ENCODE results near the gene KHDRBS1.
A peak's percentile ranks its signal among the peaks of the same experiment; 100 is the strongest.
"Not testable (repeated sequence)": the region's sequence is repeated elsewhere in the genome, so short reads cannot be mapped to it uniquely, and the experiment has no call there.

The KHDRBS1 gene

DNA sequence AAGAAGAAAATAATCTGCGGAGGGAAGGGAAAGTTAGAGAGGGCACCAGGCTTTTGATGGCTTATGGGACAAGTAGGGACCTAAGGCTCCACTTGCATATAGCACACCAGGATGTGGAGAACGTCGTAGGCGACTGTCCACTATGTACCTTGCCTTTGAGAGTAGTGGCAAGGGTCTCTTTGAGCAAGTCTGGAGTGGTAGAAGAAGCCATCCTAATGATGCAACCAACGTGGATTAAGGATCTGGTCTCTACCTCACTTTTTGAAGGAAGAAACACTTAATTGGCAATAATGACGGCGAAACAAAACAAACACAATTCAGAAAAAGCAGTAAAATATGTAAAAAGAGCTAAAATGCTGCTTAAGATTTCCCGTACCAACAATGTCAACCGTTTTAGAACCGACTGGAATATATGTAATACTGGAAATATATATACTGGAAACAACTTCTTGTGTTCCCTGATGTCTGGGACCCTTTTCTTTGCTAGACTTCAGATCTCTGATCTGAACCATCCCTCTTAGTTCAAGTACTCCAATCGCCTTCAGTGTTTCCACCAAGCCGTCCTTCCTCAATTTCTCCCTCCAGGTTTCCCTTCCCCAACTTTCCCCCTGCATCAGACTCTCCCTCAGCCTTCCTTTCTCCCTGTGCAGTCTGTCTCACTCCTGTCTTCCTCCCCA is 821 bp upstream of the KHDRBS1 start:
- DNase-seq: no peak

DNA sequence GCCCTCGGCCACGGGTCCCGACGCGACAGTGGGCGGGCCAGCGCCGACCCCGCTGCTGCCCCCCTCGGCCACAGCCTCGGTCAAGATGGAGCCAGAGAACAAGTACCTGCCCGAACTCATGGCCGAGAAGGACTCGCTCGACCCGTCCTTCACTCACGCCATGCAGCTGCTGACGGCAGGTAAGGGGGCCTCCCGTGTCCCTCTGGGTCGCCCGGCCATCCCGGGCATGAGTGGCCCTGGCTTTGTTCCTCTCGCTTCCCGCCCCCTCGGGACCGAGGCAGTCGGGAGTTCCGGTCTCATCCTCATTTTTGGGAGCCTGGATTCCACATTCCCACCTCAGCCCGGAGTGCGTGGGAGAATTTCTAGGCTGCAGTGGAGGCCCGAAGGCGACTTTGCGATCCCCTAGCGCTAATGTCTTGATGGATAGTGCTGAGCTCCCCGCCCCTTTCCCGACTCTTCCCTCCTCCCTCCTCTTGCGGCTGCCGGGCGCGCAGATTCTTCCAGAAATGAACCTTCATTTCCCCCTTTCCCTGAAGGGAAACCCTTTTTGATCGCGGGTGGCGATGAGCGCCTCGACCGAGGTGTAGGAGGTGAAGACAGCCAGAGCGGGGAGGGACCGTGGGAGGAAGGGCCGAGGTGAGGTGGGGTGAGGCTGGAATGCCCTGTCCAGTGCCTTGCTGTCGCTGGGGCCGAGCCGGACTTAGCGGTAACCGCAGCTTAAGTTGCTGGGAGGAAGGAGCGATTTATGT is 705 bp downstream of the KHDRBS1 start:
- peak in 4 of 5 donors; percentile 10 to 31 (median 18) for DNase-seq

DNA sequence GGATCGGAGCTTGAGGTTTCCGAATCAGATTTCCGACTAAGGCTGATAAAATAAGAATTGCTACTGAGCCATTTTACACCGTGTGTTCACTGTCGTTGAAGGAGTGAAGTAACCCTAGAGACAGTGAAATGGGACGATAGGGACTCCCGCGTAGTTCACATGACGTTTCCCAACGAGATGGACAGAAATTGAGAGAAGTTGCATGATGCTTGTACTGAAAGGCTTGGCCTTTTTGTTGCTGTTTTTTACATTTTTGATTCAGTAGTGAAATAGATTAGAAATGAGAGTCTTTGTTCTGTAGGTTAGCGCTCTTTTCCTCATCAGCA is 1.2 kb downstream of the KHDRBS1 start:
- DNase-seq: peak in 1 of 5 donors; percentile 36

DNA sequence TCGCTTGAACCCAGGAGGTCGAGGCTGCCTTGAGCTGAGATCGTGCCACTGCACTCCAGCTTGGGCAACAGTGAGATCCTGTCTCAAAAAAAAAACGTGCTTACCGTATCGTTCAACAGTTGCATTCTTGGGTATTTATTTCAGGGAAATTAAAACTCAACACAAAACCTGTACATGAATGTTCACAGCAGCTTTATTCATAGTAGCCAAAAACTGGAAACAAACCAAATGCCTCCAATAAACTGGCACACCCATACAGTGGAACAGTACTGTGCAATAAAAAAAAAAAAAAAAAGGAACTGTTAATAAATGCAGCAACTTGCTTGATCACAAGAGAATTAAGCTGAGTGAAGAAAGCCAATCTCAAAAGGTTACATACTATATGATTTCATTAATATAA is 6.7 kb downstream of the KHDRBS1 start:
- no peak for DNase-seq

DNA sequence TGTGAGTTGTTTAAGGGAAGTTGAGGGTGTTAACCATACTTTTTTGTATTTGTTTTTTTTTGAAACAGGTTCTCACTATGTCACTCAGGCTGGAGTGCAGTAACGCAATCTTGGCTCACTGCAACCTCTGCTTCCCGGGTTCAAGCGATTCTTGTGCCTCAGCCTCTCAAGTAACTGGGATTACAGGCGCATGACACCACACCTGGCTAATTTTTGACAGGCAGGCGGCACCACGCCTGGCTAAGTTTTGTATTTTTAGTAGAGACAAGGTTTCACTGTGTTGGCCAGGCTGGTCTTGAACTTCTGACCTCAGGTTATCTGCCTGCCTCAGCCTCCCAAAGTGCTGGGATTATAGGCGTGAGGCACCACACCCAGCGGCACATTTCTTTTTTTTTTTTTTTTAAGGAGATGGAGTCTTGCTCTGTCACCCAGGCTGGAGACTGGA is 7.9 kb downstream of the KHDRBS1 start:
- not testable (repeated sequence) for DNase-seq

DNA sequence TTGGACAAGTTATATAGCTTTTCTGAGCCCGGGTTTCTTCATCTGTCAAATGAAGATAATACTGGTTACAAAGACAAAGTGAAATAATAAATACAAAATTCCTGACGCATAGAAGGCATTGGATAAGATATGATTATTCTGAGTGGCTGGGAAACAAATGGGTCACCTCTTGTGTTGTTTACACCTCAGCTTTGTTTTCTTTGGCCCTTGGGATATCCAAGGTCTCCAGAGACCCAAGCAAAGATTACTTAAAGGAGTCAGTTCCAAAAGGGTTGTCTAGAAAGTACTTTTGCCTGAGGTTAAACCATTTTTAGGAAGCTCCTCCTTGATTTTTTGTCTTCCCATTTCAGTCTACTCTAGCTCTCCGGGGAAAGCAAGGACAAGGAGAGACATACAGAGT is 9.7 kb downstream of the KHDRBS1 start:
- DNase-seq: no peak

DNA sequence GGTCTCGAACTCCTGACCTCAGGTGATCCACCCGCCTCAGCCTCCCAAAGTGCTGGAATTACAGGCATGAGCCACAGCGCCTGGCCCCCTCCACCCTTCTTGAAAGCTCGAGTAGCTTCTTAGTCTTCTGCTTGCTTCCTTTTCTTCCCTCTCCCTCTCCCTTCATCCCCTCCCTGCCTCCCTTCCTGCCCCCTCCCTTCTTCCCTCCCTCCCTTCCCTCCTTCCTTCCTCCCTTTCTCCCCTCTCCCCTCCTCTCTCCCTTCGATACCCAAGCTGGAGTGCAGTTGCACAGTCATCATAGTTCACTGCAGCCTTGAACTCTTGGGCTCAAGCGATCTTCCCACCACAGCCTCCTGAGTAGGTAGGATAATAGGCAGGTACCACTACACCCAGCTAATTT is 11.8 kb downstream of the KHDRBS1 start:
- no peak for DNase-seq

DNA sequence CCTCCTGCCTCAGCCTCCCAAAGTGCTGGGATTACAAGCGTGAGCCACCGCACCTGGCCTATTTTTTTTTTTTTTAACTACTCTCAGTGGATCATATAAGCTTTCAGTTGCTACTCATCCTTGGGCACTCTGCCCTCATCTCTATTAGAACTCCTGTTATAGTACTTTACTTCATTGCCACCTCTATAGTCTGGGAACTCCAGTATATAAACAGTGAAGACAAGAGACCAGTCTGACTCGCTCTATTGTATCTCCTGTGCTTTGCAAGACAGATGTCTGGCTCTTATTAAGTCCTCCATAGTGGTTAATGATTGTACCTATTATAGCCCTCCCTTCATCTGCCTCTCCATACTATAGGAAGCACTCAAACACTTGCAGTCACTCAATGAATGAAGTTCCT is 15.1 kb downstream of the KHDRBS1 start:
- DNase-seq: no peak

DNA sequence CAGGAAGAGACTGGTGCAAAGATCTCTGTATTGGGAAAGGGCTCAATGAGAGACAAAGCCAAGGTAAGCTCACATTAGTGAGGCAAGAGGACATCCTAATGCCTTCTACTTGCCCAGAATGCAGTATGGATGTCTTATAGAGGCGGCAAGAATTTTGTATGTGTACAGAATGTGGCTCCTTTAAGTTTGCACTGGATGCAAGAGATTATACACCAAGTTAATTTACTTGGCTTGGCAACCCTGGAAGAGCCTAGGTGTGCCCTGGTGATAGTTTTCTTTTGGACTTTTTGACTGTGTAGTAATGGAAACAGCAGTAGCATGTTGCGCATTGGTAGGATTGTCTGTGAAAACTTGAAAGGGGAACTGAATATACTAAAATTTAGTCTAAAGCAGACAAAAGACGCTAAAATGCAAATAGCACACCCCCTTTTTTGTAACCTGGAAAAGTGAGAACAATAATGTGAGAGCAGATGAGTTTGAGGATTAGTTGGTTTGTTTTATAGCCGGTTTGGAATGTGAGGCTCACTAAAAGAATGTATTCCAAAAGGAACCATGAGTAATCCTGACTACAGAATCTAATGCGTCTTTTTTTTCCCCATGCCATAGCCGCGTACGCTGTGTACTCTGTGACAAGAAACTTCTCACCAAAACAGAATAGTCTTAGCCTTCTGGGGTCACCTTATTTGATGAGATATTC is 18.1 kb downstream of the KHDRBS1 start:
- DNase-seq: no peak

DNA sequence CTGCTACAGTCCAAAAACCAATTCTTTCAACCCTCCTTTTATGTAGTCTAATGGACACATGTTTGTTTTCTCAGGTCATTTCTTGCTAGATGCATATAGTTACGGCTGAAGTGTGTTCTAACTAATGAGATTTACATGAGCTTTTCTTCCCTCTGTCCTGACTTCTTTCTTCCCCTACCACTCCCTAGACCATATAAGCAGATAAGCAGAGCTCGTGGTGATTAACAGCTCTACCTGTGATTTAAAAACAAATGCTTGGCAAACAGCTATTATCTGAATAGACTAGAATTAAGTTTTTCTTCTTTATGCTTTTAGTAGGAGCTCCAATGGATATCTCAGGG is 18.6 kb downstream of the KHDRBS1 start:
- no peak for DNase-seq

DNA sequence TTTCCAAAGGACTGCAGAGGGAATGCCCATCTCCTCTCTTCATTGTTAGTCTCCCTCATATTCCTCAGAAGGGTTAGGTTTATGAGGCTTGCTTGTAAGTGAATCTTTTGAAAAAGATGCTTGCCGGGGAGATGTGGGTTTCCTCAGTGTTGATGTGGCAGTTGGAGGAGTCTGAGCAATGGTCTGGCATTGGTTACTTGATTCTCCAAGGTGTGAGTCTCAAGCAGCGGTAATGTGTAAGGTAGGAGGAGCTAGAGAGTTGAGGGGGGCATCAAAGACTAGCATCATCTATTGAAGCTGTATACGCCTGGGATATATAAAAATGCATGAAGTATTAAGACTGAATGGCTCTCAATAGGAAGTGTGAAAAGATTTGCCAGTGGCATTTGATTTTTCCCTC is 21.5 kb downstream of the KHDRBS1 start:
- no peak for DNase-seq

DNA sequence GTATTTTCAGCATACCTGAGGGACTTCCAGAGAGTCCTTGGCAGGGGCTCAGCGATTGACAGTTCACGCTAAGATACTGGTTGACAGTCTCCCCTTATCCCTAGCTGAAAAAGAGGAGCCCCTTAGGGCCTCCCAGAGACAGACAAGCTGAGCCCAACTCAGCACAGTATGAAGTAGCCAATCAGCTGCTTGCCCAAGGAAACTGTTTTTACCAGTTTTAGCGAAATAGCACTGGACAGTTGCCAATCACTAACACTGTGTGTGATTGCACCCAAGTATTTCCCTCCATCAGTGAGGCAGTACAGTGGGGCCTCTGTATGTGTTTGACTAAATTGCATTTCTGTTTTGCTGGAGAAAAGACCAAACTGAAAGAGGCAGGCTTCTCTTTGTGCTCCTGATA is 27.0 kb downstream of the KHDRBS1 start:
- DNase-seq: no peak

DNA sequence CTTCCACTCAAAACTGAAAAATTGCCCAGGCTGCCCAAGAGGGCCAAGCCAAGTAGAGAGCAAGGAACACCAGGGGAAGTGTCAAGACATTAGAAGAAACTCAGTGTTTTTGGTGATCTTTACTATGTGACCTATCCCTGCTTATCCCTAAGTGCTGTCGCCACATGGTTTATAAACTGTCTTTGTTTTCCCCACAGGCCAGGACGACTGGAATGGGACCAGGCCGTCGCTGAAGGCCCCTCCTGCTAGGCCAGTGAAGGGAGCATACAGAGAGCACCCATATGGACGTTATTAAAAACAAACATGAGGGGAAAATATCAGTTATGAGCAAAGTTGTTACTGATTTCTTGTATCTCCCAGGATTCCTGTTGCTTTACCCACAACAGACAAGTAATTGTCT is 28.7 kb downstream of the KHDRBS1 start:
- no peak for DNase-seq

DNA sequence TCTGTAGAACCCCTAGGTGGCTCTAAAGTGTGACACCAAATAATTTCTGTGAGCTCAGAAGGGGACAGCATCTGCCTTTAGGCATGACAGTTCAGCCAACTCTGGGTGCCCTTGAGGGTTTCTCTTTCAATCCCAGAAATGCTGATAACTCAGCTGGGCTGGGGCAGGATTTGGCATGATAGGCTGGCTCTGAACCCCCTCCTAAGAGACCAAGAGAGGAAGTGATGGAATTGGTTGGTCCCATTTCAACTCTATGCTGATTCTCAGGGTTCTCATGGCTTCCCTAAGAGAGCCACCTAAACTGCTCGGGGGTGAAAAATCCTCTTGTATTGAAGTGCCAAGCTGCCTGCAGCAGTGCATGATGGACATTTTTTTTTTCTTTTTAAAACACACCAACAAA is 30.6 kb downstream of the KHDRBS1 start:
- no peak for DNase-seq

DNA sequence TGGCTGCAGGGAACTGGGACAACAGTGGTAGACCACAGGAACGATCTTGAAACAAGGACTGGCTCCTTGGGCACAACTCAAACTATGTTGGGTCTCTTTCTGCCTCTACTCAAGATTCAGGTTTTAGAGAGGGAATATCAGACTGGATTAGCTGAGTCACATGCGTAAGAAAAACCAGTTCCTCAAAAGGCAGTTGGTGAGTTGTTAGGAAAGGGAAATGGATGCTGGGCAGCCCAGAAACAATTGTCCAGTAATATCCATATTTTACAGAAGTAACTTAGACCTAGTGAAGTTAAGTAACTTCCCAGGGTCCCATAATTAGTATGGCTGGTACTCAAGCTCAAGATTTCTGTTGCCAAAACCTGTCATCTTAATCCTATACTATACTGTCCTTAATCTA is 32.1 kb downstream of the KHDRBS1 start:
- DNase-seq: no peak

DNA sequence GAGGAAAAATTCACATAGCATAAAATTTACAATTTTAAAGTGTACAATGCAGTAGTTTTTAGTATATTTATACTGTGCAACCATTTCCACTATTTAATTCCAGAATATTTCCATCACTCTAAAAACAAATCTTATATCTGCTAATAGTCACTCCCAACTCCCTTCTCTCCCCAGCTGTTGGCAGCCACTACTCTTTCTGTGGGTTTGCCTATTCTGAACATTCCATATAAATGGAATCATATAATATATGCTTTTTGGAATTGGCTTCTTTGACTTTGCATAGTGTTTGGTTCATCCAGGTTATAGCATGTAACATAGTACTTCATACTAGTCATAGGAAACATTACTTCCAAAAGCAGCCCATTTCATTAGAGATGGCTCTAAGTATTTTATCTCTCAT is 34.0 kb downstream of the KHDRBS1 start:
- DNase-seq: no peak

DNA sequence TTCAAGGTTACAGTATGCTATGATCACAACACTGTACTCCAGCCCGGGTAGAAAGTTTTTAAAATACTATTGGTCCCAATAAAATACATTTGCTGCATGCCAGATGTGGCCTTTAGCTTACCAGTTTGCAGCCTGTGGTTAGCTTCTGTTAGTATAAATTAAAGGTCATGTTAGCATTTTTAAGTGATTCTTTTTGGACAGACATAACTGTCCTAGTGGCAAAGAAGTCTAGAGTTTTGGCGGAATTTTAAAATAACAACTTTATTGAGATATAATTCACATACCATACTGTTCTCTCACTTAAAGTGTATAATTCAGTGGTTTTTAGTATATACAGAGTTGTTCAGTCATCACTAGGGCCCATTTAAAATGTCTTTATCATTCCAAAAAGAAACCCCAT is 34.8 kb downstream of the KHDRBS1 start:
- DNase-seq: no peak

DNA sequence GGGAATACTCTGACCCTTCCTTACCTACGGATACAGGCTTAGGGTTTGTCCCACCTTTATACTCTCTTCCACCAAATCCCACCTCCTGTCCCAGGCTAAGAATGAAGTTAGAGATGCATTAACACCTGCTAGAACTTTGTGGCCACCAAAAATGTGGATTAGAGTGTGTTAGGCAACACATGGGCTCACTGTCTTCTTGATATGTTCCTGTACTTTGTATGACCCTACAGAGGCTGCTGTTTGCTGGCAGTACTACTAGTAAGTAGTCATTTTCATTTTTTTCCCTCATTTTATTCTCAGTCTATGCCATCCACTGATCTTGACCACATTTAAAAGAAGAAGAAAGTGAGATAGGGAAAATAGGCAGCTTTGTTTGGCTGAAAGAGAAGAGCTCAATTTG is 38.0 kb downstream of the KHDRBS1 start:
- no peak for DNase-seq

DNA sequence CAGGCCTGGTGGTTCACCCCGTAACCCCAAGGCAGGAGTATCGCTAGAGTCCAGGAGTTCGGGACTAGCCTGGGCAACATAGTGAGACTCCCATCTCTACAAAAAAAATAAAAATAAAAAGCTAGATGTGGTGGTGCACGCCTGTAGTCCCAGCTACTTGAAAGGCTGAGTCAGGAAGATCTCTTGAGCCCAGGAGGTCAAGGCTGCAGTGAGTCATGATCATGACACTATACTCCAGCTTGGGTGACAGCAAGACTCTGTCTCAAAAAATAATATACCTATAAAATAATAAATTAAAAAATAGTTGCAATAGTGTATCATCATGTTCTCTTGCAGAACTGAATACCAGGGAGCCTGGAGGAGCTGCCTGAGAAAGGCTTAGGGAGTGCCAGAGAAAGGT is 39.2 kb downstream of the KHDRBS1 start:
- no peak for DNase-seq

DNA sequence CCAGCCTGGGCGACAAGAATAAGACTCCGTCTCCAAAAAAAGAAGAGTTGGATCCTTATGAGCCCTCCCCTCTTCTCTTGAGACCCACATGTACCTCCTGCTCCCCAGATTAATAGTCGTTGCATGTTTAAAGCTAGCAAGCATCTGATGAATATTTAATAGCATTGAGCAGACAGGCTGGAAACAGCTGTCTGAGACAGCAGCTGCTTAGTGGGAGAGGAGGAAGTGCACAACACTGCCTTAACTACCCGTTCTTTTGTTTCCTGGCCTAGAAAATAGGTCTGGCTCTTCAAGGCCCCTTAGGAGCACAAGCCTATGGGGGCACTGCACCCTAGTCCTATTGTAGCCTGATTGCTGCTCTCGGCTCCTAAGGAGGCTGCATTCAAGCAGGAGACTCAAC is 41.7 kb downstream of the KHDRBS1 start:
- DNase-seq: no peak

DNA sequence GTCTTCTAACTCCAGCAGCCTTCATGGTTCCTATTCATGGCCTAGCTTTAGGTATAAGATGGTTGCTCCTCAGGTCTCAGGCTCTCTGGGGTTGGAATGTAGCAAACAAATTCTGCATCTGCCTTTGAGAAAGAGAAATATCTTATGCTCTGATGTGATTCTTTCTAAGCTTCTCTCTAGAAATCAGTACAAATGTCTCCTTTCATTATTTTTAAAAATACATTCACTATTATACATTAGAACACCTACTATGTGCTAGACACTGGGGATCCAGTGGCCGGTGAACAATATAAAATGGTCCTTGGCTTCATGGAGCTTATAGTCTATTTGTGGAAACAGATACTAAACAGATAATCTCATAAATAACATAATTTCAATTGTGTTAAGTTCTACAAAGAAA is 42.9 kb downstream of the KHDRBS1 start:
- no peak for DNase-seq

DNA sequence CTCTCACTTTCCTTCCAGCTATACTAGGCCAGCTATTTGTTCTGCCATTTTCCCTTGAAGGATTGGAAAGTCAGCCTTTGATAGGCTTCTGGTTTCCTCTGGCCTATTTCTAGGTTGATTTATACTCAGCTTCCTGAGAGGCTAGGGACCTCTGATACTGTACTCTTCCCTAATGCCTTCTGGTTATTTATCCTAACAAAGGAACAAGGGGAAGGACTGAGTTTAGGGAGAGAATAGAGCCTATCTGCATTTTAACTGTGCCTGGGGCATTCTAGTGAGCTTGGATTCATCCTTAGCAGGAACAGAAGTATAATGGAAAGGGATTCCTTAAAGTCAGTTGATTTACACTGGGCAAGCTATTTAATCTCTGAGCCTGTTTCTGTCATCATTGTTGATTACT is 47.2 kb downstream of the KHDRBS1 start:
- DNase-seq: no peak

DNA sequence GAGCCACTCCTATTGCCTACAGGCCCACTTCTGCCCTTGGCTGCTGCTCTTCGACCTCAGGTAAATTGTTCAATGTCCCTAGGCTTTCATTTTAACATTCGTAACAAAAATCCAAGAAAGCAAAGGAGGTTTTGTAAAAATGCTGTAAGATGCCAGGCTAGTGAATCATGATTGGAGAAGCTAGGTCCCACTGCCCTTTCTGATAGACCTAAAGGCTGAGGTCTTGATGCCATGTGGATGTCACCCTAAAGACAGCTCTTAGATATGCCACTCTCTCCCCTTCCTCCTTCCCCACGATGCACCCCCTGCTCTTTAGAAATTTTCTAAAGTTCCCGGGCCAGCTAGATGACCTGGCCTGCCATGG is 49.2 kb downstream of the KHDRBS1 start:
- DNase-seq: no peak

DNA sequence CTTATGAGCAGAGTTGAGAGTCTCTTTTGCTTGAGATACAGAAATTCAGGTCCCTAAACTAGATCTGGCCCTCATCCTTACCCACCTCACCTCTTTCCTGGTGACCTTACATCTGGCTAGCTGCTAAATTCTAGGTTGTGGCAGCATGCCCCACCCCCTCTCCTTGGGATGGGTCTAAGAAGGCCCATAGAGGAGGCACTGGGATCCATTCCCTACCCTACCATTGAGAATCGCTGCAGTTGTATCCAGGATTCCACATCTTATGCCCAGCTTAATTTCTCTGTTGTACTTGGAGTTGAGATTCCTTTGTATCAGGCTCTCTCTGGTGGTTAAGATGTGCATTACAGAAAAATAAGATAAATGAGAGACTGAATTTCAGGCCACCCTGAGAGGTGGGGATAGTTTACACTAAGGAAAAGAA is 49.6 kb downstream of the KHDRBS1 start:
- peak in 1 of 5 donors; percentile 27 for DNase-seq
